HG03432 (cell line): ENCODE data around the gene TMEM191C.
"Not testable (repeated sequence)": the region's sequence is repeated elsewhere in the genome, so short reads cannot be mapped to it uniquely, and the experiment has no call there.

Experiments
- ATAC-seq: cut with Tn5 transposase; IDR thresholded peaks from one replicate; pipeline ENCODE4 v1.9.1; 2021; ENCODE audit warnings: mild to moderate bottlenecking, moderate library complexity; ENCODE audit not compliant: unreplicated experiment

Gene TMEM191C

DNA sequence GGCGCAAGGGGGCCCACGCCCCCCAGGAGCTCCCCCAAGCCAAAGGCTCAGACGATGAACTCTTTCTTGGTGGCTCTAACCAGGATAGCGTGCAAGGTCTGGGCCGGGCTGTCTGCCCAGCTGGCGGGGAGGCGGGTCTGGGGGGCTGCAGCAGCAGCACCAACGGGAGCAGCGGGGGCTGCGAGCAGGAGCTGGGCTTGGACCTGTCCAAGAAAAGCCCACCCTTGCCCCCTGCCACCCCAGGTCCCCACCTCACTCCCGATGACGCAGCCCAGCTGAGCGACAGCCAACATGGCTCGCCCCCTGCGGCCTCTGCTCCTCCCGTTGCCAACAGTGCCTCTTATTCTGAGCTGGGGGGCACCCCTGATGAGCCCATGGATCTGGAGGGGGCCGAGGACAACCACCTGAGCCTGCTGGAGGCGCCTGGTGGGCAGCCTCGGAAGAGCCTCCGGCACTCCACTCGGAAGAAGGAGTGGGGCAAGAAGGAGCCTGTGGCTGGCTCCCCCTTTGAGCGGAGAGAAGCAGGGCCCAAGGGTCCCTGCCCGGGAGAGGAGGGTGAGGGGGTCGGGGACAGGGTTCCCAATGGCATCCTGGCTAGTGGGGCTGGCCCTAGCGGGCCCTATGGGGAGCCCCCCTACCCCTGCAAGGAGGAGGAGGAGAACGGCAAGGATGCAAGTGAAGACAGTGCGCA is 21.6 kb upstream of the TMEM191C start:
- ATAC-seq = no peak

- ATAC-seq = no peak
These were observed 20.9 kb upstream of the TMEM191C start for GRCh38 chr22:21446128-21446826.

GRCh38 chr22:21446827-21447690 is 20.1 kb upstream of the TMEM191C start:
- no peak for ATAC-seq

DNA sequence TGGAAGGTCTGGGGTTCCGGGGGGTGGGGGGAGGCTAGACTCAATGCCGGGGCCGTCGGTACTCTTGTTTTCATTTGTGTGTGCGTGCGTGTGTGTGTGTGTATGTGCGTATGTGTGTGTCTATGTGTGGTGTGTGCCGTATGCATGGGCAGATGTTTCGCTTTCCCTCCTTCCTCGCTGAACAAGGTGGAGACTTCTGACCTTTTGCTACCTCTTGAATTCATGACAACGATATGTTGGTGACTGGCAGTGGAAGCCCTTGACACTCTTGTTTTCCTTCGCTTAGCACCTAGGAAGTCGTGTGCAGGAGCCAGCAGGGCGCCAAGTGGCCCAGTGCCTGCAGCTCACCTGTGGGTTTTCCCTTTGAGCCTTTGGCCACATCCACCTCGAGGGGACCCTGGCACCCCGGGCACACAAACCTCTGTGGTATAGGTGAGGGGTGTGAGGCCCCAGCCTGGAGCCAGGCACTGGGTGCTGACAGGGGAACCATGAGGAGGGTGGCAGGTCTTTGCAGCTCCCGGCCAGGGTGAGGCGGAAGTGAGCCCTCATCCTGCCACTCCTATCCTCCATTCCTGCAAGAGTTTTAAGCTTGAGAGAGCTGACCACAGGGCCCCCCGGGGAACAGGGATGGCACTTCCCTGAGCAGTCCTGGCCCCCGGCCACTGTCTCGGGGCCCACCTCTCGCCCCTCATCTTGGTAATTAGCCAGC is 19.3 kb upstream of the TMEM191C start:
- no peak for ATAC-seq

GRCh38 chr22:21448627-21449416 is 18.4 kb upstream of the TMEM191C start:
- ATAC-seq = no peak

- no peak for ATAC-seq
These were observed 17.5 kb upstream of the TMEM191C start for GRCh38 chr22:21449531-21450319.

GRCh38 chr22:21450320-21450831 is 16.8 kb upstream of the TMEM191C start:
- ATAC-seq = no peak

DNA sequence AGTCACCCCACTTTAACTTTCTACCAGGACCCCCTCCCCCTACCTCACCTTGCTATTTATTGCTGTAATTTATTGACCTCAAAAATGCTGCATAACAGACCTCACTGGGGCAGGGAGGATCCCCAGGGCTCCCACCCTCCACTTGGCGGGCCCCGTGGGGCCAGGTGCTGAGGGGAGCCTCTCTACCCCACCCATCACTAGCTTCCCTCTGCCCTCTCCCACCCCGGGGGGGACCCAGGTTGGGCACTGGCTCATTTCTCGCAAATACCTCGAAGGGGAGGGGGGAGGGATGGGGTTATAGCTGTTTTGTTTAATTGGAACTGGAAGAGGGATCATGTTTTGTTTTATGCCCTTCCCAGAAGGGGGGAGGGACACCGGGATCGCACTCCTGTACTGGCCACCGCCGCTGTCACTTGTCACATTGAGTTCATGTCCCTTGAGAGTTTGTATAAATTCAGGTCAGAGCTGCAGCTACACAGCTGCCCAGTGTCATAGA is 16.3 kb upstream of the TMEM191C start:
- no peak for ATAC-seq

DNA sequence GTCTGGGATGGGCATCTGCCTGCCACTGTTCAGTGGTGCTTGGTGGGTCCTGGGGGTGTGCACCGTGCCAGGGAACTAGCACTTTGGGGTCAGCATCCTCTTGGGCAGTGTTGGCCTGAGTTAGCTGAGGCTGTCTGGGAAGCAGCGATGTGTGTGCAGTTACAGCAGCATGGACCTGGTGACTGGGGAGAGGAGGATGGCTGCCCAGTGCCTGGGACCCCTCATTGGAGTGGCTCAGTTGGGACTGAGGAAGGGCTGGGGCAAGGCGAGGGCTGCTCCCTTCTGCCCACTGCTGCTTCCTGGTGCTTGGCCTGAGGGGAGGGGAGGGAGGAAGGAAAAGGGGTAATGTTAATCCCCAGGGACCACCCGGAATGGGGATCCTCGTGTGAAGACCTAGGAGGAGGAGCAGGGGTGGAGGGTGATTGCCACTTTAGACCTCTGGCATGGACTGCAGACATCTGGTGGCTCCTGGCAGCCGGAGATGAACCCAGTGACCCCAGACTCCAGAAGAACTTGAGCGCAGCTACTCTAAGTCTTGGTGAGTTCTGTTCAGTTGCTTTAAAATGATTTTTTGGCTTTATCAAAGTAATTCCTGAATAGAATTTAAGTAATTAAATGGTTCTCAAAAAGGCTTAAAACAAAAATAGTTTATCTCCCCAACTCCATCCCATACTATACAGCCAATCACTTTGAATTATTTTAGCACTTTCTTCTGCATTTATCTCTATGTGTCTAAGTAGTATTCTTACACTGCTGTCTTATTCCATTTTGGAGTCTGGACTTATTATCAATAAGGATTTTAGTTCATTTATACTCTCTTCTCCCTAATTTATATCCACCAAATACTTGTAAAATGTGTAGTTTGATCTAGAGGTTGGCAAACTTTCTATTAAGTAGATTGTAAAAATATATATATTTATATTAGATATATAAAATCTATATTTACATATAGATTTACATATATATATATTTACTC is 15.4 kb upstream of the TMEM191C start:
- no peak for ATAC-seq

DNA sequence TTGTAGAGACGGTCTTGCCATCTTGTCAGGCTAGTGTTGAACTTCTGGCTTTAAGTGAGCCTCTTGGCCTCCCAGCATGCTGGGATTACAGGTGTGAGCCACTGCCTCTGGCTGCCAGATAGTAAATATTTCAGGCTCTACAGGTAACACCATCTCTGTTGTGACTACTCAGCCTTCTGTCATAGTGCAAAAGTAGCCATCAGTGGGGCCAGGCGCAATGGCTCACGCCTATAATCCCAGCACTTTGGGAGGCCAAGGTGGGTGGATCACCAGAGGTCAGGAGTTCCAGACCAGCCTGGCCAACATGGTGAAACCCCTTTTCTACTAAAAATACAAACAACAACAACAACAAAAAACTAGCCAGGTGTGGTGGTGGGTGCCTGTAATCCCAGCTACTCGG is 14.5 kb upstream of the TMEM191C start:
- not testable (repeated sequence) for ATAC-seq

GRCh38 chr22:21454998-21455333 is 12.2 kb upstream of the TMEM191C start:
- not testable (repeated sequence) for ATAC-seq

GRCh38 chr22:21455334-21456089 is 11.7 kb upstream of the TMEM191C start:
- no peak for ATAC-seq

GRCh38 chr22:21457023-21457787 is 10.0 kb upstream of the TMEM191C start:
- ATAC-seq = no peak

- not testable (repeated sequence) for ATAC-seq
These were observed 4.5 kb upstream of the TMEM191C start for GRCh38 chr22:21462672-21463071.

DNA sequence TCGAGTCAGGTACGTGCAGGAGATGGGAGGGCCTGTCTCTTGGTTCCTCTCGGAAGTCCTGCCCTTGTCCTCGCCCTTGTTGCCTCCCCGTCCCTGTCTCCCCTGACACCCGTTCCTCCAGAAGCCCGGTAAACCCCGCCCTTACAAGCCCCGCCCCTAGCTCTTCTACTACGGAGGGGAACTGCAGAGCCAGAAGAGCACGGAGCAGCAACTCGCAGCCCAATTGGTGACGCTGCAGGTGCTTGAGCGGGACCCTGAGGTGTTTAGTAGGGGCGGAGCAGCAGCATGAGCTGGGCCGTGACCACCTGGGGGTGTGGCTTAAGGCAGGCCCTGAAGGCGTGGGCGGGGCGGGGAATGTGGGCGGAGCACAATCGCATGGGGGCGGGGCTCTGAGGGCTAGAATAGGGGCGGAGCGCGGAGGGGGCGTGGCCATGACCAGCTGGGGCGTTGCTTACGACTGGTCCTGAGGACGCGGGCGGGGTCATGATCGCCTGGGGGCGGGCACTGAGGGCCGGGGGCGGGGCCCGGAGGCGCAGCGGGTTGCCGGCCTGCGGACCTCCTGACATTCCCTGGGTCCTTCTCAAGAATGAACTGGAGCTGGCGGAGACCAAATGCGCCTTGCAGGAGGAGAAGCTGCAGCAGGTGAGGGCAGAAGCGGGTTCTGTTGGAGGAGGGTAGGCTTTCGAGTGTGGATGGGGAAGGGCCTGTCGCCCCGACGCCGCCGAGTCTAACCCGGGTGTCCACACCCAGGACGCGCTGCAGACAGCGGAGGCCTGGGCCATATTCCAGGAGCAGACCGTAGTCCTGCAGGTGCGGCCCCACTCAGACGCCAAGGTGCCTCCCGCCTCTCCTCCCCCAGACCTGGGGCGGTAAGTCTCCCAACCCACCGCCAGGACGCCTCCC is 1.3 kb downstream of the TMEM191C start:
- peak; percentile 82 for ATAC-seq
